HepG2 (cell line): Measurements from ENCODE around the gene TXN2. TPM values are rescaled to one million over a fixed set of nuclear protein-coding genes. Genes with fewer than 3 reads are reported as not detected.

Experiments used
- KDM4B ChIP-seq: sonication (generic); formaldehyde crosslinking; IDR thresholded peaks from 2 replicates; pipeline ENCODE4 v1.4.0; 2020; ENCODE audit warnings: missing genetic modification reagents
- NCOA1 ChIP-seq: sonication (generic); formaldehyde crosslinking; IDR thresholded peaks from 2 replicates; pipeline ENCODE4 v1.9.0; 2021; ENCODE audit warnings: missing genetic modification reagents
- SRF ChIP-seq: IDR thresholded peaks from 2 replicates; pipeline ENCODE4 v1.6.1; 2011; ENCODE audit warnings: mild to moderate bottlenecking, low read depth, low read length, moderate library complexity
- THRA ChIP-seq: sonication (generic); formaldehyde crosslinking; IDR thresholded peaks from 2 replicates; pipeline ENCODE4 v1.4.0; 2020; ENCODE audit warnings: missing genetic modification reagents, borderline replicate concordance
- ZBTB38 ChIP-seq: sonication (generic); formaldehyde crosslinking; IDR thresholded peaks from 2 replicates; pipeline ENCODE4 v1.5.1; 2020; ENCODE audit warnings: mild to moderate bottlenecking, missing genetic modification reagents
- ZMYM3 ChIP-seq: sonication (generic); formaldehyde crosslinking; IDR thresholded peaks from 2 replicates; pipeline ENCODE4 v1.5.1; 2020; ENCODE audit warnings: mild to moderate bottlenecking, missing genetic modification reagents
- ZNF281 ChIP-seq: sonication (generic); formaldehyde crosslinking; IDR thresholded peaks from 2 replicates; pipeline ENCODE4 v1.4.0; 2020; ENCODE audit warnings: missing genetic modification reagents, borderline replicate concordance
- ZNF567 ChIP-seq: sonication (generic); formaldehyde crosslinking; IDR thresholded peaks from 2 replicates; pipeline ENCODE4 v1.8.1; 2023; ENCODE audit warnings: mild to moderate bottlenecking, missing genetic modification reagents, borderline replicate concordance
- ZNF614 ChIP-seq: IDR thresholded peaks from 2 replicates; pipeline ENCODE4 v1.6.1; 2018; ENCODE audit warnings: missing biosample characterization, missing genetic modification reagents, inconsistent platforms, borderline replicate concordance
- polyA plus RNA-seq, 8 experiments: library from polyadenylated mRNA; depleted of rRNA in 3 of 8; stranded (reverse) in 7 of 8; unstranded in 1 of 8; fragments of >200 nt; fragmentation: Illumina TruSeq in 4 of 8; extraction: Trizol in 4 of 8; gene quantifications; 2 replicates each; pipeline versions ENCODE4 v1.2.1 to v1.2.3, GENCODE V29; 2011 to 2016; ENCODE audit warnings: low read depth in 4 of 8, missing spikeins in 1 of 8, mixed read lengths in 1 of 8; ENCODE audit not compliant: insufficient read depth in 1 of 8
- total RNA-seq, 5 experiments: library from RNA; depleted of rRNA; stranded (reverse); fragments of >200 nt; fragmentation: Illumina TruSeq; extraction: Trizol; gene quantifications; 2 replicates each; pipeline ENCODE4 v1.2.3, GENCODE V29; 2016; ENCODE audit warnings: low read depth in 1 of 5
- TF ChIP-seq, protein P1 (sequence below): sonication (generic); formaldehyde crosslinking; IDR thresholded peaks from 2 replicates; pipeline ENCODE4 v1.5.0; 2020; ENCODE audit warnings: missing genetic modification reagents
- TF ChIP-seq, protein P2 (sequence below): sonication (generic); formaldehyde crosslinking; IDR thresholded peaks from 2 replicates; pipeline ENCODE4 v1.4.0; 2020; ENCODE audit warnings: low read depth, mild to moderate bottlenecking, missing genetic modification reagents
- TF ChIP-seq, protein P3 (sequence below): sonication (generic); formaldehyde crosslinking; IDR thresholded peaks from 2 replicates; pipeline ENCODE4 v1.5.1; 2020; ENCODE audit warnings: mild to moderate bottlenecking, missing genetic modification reagents, moderate library complexity
- TF ChIP-seq, protein P4 (sequence below): sonication (generic); formaldehyde crosslinking; IDR thresholded peaks from 2 replicates; pipeline ENCODE4 v1.4.0; 2020; ENCODE audit warnings: mild to moderate bottlenecking, missing genetic modification reagents

Gene TXN2
- total and polyA plus RNA-seq, 2 of the 13 experiments (the other 11 are each of a cell fraction or from before 2014, with no cell fraction given), result 41.4 to 109 TPM

GRCh38 chr22:36422287-36423014, 59.0 kb downstream of the TXN2 start (continued):
- TF ChIP-seq, protein P1, sequence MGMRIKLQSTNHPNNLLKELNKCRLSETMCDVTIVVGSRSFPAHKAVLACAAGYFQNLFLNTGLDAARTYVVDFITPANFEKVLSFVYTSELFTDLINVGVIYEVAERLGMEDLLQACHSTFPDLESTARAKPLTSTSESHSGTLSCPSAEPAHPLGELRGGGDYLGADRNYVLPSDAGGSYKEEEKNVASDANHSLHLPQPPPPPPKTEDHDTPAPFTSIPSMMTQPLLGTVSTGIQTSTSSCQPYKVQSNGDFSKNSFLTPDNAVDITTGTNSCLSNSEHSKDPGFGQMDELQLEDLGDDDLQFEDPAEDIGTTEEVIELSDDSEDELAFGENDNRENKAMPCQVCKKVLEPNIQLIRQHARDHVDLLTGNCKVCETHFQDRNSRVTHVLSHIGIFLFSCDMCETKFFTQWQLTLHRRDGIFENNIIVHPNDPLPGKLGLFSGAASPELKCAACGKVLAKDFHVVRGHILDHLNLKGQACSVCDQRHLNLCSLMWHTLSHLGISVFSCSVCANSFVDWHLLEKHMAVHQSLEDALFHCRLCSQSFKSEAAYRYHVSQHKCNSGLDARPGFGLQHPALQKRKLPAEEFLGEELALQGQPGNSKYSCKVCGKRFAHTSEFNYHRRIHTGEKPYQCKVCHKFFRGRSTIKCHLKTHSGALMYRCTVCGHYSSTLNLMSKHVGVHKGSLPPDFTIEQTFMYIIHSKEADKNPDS, result no peak
- TF ChIP-seq KDM4B (CRISPR knock-in tag), result 0 out of 2 replicates have a peak, but pooled peaks have one; percentile 21
- TF ChIP-seq ZMYM3 (CRISPR knock-in tag), result peak; percentile 51; the same call in 1 of the 2 replicates
- TF ChIP-seq SRF, result no peak
- no peak for TF ChIP-seq ZNF567 (CRISPR knock-in tag)
- TF ChIP-seq NCOA1 (CRISPR knock-in tag), result no peak
- TF ChIP-seq ZBTB38 (CRISPR knock-in tag), result peak; percentile 74
- TF ChIP-seq ZNF614 (CRISPR knock-in tag), result 0 out of 2 replicates have a peak, but pooled peaks have one; percentile 38
- TF ChIP-seq, protein P2, sequence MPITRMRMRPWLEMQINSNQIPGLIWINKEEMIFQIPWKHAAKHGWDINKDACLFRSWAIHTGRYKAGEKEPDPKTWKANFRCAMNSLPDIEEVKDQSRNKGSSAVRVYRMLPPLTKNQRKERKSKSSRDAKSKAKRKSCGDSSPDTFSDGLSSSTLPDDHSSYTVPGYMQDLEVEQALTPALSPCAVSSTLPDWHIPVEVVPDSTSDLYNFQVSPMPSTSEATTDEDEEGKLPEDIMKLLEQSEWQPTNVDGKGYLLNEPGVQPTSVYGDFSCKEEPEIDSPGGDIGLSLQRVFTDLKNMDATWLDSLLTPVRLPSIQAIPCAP (CRISPR knock-in tag), result no peak
- TF ChIP-seq, protein P3, sequence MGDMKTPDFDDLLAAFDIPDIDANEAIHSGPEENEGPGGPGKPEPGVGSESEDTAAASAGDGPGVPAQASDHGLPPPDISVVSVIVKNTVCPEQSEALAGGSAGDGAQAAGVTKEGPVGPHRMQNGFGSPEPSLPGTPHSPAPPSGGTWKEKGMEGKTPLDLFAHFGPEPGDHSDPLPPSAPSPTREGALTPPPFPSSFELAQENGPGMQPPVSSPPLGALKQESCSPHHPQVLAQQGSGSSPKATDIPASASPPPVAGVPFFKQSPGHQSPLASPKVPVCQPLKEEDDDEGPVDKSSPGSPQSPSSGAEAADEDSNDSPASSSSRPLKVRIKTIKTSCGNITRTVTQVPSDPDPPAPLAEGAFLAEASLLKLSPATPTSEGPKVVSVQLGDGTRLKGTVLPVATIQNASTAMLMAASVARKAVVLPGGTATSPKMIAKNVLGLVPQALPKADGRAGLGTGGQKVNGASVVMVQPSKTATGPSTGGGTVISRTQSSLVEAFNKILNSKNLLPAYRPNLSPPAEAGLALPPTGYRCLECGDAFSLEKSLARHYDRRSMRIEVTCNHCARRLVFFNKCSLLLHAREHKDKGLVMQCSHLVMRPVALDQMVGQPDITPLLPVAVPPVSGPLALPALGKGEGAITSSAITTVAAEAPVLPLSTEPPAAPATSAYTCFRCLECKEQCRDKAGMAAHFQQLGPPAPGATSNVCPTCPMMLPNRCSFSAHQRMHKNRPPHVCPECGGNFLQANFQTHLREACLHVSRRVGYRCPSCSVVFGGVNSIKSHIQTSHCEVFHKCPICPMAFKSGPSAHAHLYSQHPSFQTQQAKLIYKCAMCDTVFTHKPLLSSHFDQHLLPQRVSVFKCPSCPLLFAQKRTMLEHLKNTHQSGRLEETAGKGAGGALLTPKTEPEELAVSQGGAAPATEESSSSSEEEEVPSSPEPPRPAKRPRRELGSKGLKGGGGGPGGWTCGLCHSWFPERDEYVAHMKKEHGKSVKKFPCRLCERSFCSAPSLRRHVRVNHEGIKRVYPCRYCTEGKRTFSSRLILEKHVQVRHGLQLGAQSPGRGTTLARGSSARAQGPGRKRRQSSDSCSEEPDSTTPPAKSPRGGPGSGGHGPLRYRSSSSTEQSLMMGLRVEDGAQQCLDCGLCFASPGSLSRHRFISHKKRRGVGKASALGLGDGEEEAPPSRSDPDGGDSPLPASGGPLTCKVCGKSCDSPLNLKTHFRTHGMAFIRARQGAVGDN (CRISPR knock-in tag), result peak; percentile 66
- peak; percentile 51; the same call in 1 of the 2 replicates for TF ChIP-seq THRA (CRISPR knock-in tag)
- TF ChIP-seq ZNF281 (CRISPR knock-in tag), result no peak; the same call in 1 of the 2 replicates
- TF ChIP-seq, protein P4, sequence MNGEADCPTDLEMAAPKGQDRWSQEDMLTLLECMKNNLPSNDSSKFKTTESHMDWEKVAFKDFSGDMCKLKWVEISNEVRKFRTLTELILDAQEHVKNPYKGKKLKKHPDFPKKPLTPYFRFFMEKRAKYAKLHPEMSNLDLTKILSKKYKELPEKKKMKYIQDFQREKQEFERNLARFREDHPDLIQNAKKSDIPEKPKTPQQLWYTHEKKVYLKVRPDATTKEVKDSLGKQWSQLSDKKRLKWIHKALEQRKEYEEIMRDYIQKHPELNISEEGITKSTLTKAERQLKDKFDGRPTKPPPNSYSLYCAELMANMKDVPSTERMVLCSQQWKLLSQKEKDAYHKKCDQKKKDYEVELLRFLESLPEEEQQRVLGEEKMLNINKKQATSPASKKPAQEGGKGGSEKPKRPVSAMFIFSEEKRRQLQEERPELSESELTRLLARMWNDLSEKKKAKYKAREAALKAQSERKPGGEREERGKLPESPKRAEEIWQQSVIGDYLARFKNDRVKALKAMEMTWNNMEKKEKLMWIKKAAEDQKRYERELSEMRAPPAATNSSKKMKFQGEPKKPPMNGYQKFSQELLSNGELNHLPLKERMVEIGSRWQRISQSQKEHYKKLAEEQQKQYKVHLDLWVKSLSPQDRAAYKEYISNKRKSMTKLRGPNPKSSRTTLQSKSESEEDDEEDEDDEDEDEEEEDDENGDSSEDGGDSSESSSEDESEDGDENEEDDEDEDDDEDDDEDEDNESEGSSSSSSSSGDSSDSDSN, result peak; percentile 52
